HL-60/S4 (cell line): ENCODE results near the gene DNAJC4.

Experiments
- in situ Hi-C: fragments of 300-500 bp; cut with MboI; formaldehyde crosslinking; loops from 2 replicates; pipeline ENCODE4 v1.14.3; 2022; ENCODE audit warnings: low sequenced_read_pairs

Gene DNAJC4

GRCh38 chr11:64255135-64256128 is 25.1 kb downstream of the DNAJC4 start:
- in situ Hi-C loops, result no loop called here

DNA sequence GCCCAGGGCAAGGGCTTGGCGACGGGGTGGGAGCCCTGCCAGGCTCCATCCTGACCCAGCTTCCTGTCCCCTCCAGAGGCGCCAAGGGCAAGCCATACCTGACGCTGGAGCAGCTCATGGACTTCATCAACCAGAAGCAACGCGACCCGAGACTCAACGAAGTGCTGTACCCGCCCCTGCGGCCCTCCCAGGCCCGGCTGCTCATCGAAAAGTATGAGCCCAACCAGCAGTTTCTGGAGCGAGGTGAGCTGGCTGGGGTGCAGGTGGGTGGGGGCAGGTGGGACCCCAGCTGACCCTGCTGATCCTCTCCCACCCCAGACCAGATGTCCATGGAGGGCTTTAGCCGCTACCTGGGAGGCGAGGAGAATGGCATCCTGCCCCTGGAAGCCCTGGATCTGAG is 26.0 kb downstream of the DNAJC4 start:
- in situ Hi-C loops, result no loop called here

GRCh38 chr11:64258356-64258755 is 28.0 kb downstream of the DNAJC4 start:
- in situ Hi-C loops, result no loop called here

DNA sequence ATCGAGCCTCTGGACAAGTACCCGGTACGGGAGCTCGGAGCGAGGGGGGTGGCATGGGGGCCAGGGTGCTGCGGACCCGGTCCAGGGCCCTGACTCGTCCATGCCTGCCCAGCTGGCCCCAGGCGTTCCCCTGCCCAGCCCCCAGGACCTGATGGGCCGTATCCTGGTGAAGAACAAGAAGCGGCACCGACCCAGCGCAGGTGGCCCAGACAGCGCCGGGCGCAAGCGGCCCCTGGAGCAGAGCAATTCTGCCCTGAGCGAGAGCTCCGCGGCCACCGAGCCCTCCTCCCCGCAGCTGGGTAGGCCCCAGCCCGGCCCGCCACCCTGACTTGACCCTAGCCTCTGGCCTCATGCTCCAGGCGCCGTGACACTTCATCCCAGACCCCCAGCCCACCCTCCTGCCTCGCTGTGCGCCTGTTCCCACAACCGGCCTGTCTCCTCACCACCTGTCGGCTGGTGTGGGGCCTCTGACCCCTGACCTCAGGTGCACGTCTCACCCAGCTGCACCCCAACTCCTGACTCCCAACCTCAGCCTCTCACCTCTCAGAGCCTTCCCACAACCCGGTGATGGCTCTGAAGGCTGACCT is 28.7 kb downstream of the DNAJC4 start:
- in situ Hi-C loops, result no loop called here

DNA sequence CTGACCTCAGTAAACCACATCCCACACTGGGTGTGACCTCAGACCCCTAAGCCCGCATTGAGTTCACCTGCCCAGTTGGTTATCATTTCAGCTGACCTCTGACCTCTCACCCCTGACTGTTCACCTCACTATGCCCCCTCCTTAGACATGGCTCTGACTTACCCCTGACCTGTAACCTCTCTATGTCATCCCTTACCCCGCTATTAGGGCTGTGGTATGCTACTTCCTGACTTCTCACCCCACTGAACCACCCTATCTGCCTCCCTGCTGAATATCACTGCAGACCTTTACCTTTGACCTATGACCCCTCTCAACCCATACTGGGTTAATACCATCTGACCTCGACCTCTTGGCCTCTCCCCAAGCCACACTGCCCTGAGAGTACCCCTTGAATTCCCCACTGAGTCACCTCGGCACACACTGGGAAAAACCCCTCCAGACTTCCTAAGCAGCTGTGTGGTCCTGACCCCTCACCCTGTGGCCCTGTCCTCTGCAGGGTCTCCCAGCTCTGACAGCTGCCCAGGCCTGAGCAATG is 29.3 kb downstream of the DNAJC4 start:
- in situ Hi-C loops, result no loop called here

- in situ Hi-C loops, result no loop called here
Observed at GRCh38 chr11:64260147-64260708, 29.9 kb downstream of the DNAJC4 start.

DNA sequence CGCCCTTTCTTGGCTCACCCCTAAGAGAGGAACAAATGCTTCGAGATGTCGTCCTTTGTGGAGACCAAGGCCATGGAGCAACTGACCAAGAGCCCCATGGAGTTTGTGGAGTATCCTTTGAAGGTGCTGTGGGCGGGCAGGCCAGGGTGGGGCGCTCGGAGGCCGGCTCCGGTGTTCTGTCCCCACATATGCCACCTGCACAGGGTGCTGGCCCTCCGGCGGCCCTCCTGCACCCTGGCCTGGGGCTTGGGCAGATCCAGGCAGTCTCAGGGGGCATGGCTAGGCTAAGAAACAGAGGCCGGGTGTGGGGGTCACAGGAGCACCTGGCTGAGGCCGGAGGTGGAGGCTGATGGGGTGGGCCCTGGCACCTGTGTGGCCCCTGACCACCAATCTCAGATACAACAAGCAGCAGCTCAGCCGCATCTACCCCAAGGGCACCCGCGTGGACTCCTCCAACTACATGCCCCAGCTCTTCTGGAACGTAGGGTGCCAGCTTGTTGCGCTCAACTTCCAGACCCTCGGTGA is 31.3 kb downstream of the DNAJC4 start:
- in situ Hi-C loops, result no loop called here

GRCh38 chr11:64262271-64263002 is 32.1 kb downstream of the DNAJC4 start:
- in situ Hi-C loops, result no loop called here

DNA sequence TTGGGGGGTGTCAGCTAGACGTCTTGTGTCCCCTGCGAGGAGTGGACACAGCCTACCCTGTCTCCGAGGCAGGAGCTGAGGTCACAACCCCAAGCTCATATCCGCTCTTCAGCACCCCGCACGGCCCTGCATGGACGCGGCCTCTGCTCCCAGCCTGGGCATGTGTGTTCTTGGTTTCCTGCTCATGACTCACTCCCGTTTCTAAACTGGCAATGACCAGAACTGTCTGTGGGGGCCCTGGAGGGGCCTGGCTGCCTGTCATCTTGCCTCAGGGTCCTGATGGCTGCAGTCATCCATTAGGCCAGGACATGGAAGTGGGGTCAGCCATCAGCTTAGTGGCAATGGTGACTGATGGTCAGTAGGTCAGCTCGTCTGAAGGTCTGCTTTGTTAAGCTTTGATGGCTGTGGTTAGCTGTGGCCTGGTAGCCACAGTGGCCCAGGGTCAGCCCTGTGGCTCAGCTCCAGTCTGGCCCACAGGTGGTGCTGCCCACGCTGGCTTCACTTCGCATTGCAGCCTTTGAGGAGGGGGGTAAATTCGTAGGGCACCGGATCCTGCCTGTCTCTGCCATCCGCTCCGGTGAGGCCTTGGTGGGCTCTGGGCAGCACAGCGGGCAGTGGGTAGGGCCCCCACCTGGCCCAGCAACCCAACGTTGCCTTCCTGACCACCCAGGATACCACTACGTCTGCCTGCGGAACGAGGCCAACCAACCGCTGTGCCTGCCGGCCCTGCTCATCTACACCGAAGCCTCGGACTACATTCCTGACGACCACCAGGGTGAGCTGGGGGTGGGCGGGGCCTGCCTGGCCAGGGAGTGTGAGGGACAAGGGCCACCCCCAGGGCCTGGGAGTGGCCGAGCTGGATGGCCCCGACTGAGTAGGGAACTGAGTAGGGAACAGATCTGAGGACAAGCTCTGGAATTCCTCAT is 32.9 kb downstream of the DNAJC4 start:
- in situ Hi-C loops, result no loop called here

DNA sequence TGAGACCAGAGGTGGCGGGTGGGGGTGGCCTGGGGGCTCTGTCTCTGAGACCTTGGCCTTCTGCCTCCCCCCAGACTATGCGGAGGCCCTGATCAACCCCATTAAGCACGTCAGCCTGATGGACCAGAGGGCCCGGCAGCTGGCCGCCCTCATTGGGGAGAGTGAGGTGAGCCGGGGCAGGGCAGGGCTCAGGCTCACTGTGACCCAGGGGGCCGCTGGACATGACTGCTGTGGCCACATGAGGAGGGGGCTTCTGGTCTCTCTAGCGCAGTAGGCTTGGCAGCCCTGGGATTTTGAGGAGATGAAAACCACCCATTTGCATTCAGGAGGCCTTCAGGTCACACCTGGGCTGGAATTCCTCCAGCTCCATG is 33.6 kb downstream of the DNAJC4 start:
- in situ Hi-C loops, result no loop called here

GRCh38 chr11:64264371-64264852 is 34.1 kb downstream of the DNAJC4 start:
- in situ Hi-C loops, result no loop called here

DNA sequence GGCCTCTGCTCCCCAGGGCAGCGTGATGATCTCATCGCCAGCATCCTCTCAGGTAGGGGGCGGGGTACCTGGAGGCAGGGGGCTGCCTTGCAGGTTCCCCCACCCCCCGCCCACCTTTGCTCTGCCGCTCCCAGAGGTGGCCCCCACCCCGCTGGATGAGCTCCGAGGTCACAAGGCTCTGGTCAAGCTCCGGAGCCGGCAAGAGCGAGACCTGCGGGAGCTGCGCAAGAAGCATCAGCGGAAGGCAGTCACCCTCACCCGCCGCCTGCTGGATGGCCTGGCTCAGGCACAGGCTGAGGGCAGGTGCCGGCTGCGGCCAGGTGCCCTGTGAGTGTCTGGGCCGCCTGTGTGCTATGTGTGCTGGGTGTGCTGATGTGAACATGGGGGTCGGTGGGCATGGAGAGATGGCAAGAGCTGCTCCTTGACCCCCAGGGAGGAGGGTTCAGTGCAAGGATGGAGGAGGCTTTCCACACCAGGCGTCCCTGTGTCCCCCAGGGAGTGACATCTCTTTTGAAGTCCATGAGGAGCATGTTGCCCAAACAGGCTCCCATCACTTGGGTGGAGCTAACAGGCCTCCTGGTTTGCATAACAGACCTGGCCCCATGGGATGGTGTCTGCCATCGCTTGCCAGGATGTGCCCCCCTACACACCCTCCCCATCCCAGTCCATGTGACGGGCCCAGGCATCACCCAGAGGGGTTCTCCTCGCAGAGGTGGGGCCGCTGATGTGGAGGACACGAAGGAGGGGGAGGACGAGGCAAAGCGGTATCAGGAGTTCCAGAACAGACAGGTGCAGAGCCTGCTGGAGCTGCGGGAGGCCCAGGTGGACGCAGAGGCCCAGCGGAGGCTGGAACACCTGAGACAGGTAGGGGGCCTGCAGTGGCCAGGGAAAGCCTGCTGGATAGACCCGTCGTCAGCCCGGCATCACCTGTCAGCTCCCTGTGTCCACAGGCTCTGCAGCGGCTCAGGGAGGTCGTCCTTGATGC is 35.1 kb downstream of the DNAJC4 start:
- in situ Hi-C loops, result no loop called here

GRCh38 chr11:64266339-64266738 is 36.0 kb downstream of the DNAJC4 start:
- in situ Hi-C loops, result no loop called here

DNA sequence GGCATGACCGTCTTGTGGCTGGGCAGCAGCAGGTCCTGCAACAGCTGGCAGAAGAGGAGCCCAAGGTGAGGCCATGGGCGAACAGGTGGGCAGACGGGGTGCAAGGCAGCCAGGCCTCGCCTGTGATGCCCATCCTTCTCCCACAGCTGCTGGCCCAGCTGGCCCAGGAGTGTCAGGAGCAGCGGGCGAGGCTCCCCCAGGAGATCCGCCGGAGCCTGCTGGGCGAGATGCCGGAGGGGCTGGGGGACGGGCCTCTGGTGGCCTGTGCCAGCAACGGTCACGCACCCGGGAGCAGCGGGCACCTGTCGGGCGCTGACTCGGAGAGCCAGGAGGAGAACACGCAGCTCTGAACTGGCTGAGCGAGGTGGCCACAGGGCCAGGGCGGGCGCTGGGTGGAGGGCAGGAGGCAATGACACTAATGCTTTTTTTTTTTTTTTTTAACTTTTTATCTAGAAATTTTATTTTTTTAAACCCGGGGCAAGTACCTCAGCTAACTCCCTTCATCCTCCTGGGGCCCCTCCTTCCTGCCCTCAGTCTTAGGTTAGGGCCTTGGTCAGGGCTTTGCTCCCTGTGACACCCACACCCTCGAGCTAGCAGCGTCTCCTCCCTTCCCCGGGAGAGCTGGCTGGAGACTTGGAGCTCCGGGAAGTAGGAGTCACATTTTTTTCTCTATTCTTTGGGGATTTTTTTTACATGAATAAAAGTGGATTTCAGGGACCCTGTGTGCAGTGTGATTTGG is 37.0 kb downstream of the DNAJC4 start:
- in situ Hi-C loops, result no loop called here

DNA sequence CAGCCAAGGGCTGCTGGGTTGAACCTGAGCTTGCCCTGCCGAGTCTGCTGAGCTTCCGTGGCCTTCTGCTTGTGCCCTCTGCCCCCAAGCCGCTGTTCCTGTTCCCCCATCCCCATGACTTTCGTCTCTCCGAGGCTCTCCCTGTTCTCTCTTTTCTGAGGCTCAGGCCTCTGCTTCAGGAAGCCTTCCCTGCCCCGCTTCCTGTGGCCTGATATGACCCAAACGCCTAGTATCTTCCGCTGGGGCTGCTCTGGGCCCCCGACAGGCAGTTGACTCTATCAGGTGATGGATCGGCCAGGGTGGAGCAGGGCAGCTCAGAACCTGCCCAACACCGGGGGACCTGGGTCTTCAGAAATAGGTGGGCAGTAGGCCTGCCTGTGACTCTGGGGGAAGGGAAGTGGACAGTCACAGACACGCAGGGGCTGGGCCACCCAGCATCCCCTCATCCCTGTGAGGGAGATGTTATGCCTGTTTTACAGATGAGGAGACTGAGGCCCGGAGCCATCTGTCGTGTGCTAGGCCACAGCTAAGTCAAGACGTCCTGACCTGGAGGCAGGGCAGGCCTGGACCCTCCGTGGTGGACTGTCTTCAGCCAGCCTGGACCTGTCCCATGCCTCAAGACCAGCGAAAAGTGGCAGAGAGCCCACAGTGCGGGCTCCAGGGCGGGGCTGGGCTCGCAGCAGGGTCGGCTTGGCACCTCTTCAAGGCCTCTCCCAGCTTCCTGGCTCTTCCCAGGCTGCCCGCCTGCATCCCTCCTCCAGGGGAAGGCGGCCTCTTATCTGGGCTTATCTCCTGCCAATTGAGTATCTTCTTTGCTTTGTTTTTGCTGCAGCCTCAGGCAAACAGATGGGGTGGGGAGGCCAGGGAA is 37.9 kb downstream of the DNAJC4 start:
- in situ Hi-C loops, result no loop called here

DNA sequence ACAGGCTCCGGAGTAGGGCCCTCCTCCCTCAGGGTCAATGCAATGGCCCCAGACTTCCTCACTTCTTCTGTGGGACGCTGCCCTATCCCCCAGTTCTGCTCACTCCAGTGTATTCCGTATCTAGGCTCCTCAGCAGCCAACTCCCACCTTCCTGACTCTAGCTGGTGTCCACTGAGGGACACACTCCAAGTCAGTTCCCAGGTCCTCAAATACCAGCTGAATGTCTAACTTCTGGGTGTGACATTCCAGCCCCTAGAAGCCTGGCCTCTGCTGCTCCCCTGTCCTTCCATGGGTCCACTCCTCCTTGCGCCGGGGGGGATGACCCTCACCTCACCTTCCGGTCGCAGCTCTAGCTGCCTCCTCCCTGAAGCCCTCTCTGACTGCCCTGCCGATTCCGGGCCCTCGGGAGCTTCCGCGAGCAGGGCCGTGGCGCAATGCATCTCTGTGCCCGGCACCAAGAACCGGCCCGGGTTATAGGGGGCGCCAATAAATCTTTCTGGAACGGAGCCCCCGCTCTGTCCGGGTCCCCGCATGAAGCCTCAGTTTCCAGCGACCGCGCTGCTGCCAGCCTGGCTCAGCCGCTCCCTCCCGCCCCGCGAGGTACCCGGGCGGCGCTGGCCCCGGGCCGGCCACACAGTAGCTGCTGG is 38.7 kb downstream of the DNAJC4 start:
- in situ Hi-C loops, result no loop called here
